Measurements from ENCODE around the gene OBSL1. TPM values are rescaled to one million over a fixed set of nuclear protein-coding genes. Genes with fewer than 3 reads are reported as not detected.

Gene OBSL1
- total and polyA plus RNA-seq, 4 donors = 14.2 to 35.3 (median 27.3) TPM

- Histone ChIP-seq H3K9ac (ENCODE audit: low read depth in 1 of 2, low read length in 2 of 2) (peak within 1 kb of the TSS in 1 of 2 donors; percentile 48), H3K4me1 (ENCODE audit: control insufficient read depth in 4 of 4, insufficient read depth in 4 of 4, low read length in 3 of 4) (peaks cover 4 to 15% (median 6%) of the 10 kb centered on the region in 4 donors), H3K4me3 (ENCODE audit: low read depth in 1 of 3, low read length in 3 of 3) (peak within 1 kb of the TSS; percentile 12 to 81 (median 54)), H3K27me3 (ENCODE audit: control insufficient read depth in 4 of 4, insufficient read depth in 4 of 4, low read length in 3 of 4) (no peaks in the 10 kb centered on the region), H3K9me3 (ENCODE audit: control insufficient read depth in 4 of 4, low read length in 3 of 4) (no peaks in the 10 kb centered on the region), H3K27ac (ENCODE audit: low read depth in 1 of 2, low read length in 2 of 2) (peak within 1 kb of the TSS in 1 of 2 donors; percentile 53), H3K36me3 (ENCODE audit: control insufficient read depth in 4 of 4, insufficient read depth in 3 of 4, low read depth in 1 of 4, low read length in 3 of 4) (peaks cover 0 to 4% (median 0%) of the 10 kb centered on the region in 4 donors)
- TF ChIP-seq, protein P1, sequence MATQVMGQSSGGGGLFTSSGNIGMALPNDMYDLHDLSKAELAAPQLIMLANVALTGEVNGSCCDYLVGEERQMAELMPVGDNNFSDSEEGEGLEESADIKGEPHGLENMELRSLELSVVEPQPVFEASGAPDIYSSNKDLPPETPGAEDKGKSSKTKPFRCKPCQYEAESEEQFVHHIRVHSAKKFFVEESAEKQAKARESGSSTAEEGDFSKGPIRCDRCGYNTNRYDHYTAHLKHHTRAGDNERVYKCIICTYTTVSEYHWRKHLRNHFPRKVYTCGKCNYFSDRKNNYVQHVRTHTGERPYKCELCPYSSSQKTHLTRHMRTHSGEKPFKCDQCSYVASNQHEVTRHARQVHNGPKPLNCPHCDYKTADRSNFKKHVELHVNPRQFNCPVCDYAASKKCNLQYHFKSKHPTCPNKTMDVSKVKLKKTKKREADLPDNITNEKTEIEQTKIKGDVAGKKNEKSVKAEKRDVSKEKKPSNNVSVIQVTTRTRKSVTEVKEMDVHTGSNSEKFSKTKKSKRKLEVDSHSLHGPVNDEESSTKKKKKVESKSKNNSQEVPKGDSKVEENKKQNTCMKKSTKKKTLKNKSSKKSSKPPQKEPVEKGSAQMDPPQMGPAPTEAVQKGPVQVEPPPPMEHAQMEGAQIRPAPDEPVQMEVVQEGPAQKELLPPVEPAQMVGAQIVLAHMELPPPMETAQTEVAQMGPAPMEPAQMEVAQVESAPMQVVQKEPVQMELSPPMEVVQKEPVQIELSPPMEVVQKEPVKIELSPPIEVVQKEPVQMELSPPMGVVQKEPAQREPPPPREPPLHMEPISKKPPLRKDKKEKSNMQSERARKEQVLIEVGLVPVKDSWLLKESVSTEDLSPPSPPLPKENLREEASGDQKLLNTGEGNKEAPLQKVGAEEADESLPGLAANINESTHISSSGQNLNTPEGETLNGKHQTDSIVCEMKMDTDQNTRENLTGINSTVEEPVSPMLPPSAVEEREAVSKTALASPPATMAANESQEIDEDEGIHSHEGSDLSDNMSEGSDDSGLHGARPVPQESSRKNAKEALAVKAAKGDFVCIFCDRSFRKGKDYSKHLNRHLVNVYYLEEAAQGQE (IDR thresholded peaks at IDR 0.05) = no peak
- TF ChIP-seq FOXA2 (IDR thresholded peaks at IDR 0.05) (no peak), RXRA (IDR thresholded peaks at IDR 0.05) (no peak)
- DNase-seq (ENCODE audit: low spot score) = no peak
- 87% methylated on average over 13 of the region's 13 CpGs for WGBS
Observed at GRCh38 chr2:219572237-219573001, 1.1 kb upstream of the OBSL1 start, which contains the start of gene INHA. TSS of gene INHA (plus strand) at chr2:219572310. CDS start at chr2:219572375, 65 bp downstream.

GRCh38 chr2:219570924-219571310 lies 422 bp downstream of the OBSL1 start:
- Histone ChIP-seq H3K27ac (ENCODE audit: low read depth in 1 of 2, low read length in 2 of 2) (peak overlapping the region in 1 of 2 donors; percentile 33), H3K4me1 (ENCODE audit: control insufficient read depth in 4 of 4, insufficient read depth in 4 of 4, low read length in 3 of 4) (peaks cover 4 to 15% (median 6%) of the 10 kb centered on the region in 4 donors), H3K9ac (ENCODE audit: low read depth in 1 of 2, low read length in 2 of 2) (peak overlapping the region in 1 of 2 donors; percentile 37), H3K36me3 (ENCODE audit: control insufficient read depth in 4 of 4, insufficient read depth in 3 of 4, low read depth in 1 of 4, low read length in 3 of 4) (peaks cover 0 to 6% (median 1%) of the 10 kb centered on the region in 4 donors), H3K9me3 (ENCODE audit: control insufficient read depth in 4 of 4, low read length in 3 of 4) (no peaks in the 10 kb centered on the region), H3K27me3 (ENCODE audit: control insufficient read depth in 4 of 4, insufficient read depth in 4 of 4, low read length in 3 of 4) (no peaks in the 10 kb centered on the region), H3K4me3 (ENCODE audit: low read depth in 1 of 3, low read length in 3 of 3) (peak overlapping the region; percentile 57 to 81 (median 65))
- 1% methylated on average over 55 of the region's 55 CpGs for WGBS
- TF ChIP-seq ZBTB33 (IDR thresholded peaks at IDR 0.05) (no peak), SP1 (IDR thresholded peaks at IDR 0.05) (no peak), RAD21 (IDR thresholded peaks at IDR 0.05) (no peak), TAF1 (conservative IDR thresholded peaks at IDR 0.05) (no peak), EGR1 (IDR thresholded peaks at IDR 0.05; ENCODE audit: low read depth in 2 of 2) (no peak), GABPA (IDR thresholded peaks at IDR 0.05 in 1 of 2, conservative IDR thresholded peaks at IDR 0.05 in 1 of 2) (no peak), YY1 (IDR thresholded peaks at IDR 0.05) (no peak), FOXA1 (IDR thresholded peaks at IDR 0.05) (no peak), JUND (IDR thresholded peaks at IDR 0.05) (no peak), HNF4G (IDR thresholded peaks at IDR 0.05) (no peak), RXRA (IDR thresholded peaks at IDR 0.05) (no peak)
- TF ChIP-seq, protein P2, sequence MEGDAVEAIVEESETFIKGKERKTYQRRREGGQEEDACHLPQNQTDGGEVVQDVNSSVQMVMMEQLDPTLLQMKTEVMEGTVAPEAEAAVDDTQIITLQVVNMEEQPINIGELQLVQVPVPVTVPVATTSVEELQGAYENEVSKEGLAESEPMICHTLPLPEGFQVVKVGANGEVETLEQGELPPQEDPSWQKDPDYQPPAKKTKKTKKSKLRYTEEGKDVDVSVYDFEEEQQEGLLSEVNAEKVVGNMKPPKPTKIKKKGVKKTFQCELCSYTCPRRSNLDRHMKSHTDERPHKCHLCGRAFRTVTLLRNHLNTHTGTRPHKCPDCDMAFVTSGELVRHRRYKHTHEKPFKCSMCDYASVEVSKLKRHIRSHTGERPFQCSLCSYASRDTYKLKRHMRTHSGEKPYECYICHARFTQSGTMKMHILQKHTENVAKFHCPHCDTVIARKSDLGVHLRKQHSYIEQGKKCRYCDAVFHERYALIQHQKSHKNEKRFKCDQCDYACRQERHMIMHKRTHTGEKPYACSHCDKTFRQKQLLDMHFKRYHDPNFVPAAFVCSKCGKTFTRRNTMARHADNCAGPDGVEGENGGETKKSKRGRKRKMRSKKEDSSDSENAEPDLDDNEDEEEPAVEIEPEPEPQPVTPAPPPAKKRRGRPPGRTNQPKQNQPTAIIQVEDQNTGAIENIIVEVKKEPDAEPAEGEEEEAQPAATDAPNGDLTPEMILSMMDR (IDR thresholded peaks at IDR 0.05; ENCODE audit: low read depth, low read length, missing input control) = no peak
- TF ChIP-seq, protein P1 (IDR thresholded peaks at IDR 0.05) = no peak
- TF ChIP-seq, protein P3, sequence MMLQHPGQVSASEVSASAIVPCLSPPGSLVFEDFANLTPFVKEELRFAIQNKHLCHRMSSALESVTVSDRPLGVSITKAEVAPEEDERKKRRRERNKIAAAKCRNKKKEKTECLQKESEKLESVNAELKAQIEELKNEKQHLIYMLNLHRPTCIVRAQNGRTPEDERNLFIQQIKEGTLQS (IDR thresholded peaks at IDR 0.05) = no peak
- DNase-seq (ENCODE audit: low spot score) = no peak

Measured in liver (tissue), 9 donors.